Nucleus accumbens (tissue), 56 donors: ENCODE data around the gene KRTAP10-1.
A peak's percentile ranks its signal among the peaks of the same experiment; 100 is the strongest.
"Not testable (repeated sequence)": the region's sequence is repeated elsewhere in the genome, so short reads cannot be mapped to it uniquely, and the experiment has no call there.

Experiments
- DNase-seq, 56 donors: peaks; one replicate each; lab custom pipeline; 2025; lab: John Stamatoyannopoulos, UW

KRTAP10-1 gene

DNA sequence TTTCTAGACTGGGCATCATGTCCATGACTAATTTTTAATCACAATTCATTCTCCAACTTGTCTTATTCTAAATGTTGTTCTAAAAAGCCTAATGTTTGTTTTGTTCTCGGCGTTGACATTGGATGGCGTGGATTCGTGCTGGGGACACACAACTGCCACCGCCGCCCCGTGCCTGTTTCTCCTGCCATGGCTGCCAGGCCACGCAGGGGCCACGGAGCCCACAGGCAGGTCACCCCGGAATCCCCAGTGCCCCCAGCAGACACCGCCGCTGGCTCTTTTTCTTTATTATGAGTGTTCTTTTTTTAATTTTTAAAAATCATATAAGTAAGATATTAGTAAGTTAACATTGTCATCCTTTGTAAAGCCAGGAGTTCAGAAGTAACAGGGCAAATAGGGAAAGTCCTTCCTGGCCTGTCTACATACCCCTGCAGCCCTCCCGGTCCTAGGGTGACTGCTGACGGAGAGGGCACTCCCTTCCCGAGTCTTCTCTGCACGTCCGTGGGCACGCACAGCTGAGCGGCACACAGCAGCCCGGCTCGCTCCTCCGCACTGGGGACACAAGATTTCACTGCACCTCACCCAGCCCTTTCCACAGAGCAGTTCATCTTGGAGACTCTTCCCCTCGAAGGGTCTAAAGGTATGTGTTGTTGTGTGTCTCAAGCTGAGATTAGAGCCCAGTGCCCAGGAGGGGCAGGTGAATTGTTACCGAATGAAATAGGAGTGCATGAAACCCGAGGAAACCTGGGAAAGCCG lies 32.1 kb downstream of the KRTAP10-1 start:
- DNase-seq = no peak

DNA sequence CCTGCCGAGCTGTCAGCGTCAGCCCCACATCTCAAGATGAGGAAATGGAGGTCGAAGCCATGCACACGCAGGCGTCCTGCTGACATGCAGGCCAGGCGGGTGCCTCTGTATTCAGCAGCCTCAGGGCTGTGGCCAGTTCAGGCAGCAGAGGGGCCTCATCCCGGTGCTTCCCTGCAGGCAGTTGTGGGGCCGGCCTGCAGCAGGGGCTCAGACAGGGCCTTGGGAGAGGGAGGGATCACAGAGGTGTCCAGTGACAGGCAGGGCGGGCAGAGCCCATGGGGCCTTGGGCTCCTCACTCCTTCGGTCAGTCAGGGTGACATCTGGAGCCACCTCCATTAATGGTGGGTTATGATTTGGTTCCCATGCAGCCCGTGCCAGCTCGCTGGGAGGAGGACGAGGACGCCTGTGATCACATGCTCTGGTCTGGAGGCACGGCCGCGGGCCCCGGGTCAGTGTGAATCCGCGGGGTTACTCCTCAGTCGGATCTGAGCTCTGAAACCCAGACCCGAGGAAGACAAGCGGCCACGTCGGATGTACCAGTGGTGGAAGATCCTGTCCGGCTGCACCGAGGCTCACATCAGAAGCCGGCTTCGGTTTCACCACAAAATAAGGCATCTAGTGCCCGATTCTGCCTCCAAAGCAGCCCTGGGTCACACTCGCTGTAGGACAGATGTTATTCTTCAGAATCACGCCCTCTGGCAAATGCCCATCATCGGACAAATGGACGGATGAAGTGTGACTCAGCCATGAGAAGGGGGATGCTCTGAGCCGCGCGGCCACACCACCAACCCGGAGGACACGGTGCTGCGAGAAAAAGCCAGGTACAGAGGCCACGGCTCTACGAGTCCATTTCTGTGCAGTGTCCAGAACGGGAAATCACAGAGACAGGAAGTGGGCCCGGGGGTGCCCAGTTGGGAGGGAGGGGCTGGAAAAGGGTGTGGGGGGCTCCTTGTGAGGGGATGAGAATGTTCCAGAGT lies 33.4 kb downstream of the KRTAP10-1 start:
- no peak for DNase-seq

DNA sequence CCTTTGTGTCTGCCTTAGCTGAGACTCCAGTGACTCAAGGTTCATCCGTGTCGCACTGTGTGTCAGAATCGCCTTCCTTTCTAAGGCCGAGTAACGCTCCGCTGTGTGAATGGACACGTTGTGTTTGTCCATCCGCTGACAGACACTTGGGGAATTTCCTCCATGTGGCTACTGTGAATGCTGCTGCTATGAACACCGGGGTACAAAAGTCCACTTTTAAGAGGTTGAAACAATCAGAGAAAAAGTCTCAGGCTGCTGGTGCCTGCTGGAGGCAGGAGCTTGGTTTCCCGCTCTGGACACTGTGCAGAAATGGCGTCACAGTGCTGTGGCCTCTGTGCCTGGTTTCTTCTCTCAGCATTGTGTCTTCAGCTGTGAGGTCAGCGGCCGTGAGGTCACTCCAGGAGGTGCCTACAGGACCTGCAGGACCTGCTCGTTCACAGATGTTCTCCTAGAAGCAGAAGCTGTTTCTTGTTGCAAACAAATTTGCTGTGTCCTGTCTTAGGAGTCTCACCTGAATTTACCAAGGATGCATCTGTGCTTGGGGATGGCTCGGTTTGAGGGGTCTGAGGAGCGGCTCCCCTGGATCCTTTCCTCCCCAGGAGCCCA lies 34.2 kb downstream of the KRTAP10-1 start:
- no peak for DNase-seq

DNA sequence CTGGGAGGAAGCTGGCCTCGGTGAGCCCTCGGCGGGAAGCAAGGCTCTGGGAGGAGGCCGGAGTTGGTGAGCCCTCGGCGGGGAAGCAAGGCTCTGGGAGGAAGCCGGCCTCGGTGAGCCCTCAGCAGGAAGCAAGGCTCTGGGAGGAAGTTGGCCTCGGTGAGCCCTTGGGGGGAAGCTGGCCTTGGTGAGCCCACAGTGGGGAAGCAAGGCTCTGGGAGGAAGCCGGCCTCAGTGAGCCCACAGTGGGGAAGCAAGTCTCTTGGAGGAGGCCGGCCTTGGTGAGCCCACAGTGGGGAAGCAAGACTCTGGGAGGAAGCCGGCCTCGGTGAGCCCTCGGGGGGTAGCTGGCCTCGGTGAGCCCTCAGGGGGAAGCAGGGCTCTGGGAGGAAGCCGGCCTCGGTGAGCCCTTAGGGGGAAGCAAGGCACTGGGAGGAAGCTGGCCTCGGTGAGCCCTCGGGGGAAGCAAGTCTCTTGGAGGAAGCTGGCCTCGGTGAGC lies 36.0 kb downstream of the KRTAP10-1 start:
- DNase-seq = peak in 1 of 56 donors; percentile 3

DNA sequence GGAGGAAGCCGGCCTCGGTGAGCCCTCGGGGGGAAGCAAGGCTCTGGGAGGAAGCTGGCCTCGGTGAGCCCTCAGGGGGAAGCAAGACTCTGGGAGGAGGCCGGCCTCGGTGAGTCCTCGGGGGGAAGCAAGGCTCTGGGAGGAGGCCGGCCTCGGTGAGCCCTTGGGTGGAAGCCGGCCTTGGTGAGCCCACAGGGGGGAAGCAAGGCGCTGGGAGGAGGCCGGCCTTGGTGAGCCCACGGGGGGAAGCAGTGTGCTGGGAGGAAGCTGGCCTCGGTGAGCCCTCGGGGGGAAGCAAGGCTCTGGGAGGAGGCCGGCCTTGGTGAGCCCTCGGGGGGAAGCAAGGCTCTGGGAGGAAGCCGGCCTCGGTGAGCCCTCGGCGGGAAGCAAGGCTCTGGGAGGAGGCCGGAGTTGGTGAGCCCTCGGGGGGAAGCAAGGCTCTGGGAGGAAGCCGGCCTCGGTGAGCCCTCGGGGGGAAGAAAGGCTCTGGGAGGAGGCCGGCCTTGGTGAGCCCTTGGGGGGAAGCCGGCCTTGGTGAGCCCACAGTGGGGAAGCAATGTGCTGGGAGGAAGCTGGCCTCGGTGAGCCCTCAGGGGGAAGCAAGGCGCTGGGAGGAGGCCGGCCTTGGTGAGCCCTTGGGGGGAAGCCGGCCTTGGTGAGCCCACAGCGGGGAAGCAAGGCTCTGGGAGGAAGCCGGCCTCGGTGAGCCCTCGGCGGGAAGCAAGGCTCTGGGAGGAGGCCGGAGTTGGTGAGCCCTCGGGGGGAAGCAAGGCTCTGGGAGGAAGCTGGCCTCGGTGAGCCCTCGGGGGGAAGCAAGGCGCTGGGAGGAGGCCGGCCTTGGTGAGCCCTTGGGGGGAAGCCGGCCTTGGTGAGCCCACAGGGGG lies 36.7 kb downstream of the KRTAP10-1 start:
- DNase-seq = not testable (repeated sequence)

DNA sequence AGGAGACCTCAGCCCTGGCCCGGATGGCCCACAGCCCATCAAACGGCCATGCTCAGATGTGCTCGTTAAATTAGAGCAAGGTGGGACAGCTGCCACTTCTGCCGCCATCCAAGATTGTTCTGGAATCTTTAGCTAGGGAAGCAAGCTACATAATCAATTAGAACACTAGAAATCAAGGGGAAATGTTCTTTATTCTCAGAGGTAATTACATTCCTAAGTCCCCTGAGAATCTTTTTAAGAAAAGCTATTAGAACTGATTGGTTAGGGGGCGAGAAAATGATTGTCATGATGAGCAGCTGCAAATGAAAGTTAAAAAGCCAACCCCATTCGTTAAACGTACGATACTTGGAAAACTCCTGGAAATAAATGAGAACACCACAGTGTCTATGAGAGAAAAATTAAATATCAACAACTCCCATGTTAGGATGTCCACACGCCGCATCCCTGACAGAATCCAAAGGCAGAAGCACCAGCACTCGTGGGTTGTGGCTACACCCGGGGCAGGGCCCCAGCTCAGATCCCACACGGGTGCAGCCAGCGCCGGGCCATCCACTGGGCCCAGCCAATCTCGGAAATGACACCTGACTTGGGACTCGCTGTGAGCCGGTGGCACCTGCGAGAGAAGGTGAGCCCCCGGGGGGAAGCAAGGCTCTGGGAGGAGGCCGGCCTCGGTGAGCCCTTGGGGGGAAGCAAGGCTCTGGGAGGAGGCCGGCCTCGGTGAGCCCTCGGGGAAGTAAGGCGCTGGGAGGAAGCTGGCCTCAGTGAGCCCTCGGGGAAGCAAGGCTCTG lies 37.6 kb downstream of the KRTAP10-1 start:
- no peak for DNase-seq

GRCh38 chr21:44500111-44500510 lies 39.9 kb downstream of the KRTAP10-1 start:
- no peak for DNase-seq

DNA sequence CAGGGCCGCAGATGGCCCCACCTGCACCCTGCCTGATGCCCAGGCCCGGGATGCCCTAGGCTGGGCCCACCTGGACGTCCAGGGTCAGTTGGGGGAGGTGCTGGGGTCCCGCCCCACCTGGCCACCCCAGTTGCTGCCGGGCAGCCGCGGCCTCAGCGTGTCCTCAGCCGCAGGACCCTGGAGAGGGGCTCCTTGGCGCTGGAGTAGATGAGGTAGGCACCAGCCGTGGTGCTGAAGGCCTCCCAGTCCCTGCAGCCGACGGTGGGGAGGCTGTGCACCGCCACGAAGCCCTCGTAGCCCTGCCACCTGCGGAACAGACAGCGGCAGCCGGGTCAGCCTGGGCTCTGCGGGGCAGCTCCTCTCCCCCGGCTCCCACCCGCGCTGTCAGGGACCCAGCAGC lies 40.4 kb downstream of the KRTAP10-1 start:
- no peak for DNase-seq

- DNase-seq = no peak
Measured at GRCh38 chr21:44499211-44499560, 40.8 kb downstream of the KRTAP10-1 start.

GRCh38 chr21:44498280-44499210 lies 41.5 kb downstream of the KRTAP10-1 start:
- no peak for DNase-seq

DNA sequence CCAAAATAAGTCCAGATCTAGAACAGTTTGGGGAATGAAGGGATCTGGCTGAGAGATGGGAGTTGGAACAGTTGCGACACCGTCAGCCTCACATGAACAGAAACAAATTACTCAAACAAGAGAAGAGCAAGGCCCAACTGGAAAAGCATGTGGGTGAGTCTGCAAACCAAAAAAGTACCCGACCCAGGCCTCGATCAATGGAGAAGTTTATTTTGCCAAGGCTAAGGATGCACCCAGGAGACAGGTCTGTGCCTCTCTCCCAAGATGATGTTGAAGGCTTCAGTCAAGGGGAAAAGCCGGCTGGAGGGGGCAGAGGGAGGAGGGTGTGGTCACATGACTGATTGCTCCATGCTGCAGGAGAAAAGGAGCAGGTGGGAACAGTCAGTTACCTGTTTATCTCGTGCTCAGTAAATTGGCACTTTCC lies 42.3 kb downstream of the KRTAP10-1 start:
- no peak for DNase-seq

GRCh38 chr21:44496564-44497550 lies 43.1 kb downstream of the KRTAP10-1 start:
- DNase-seq = peak in 1 of 56 donors; percentile 16

DNA sequence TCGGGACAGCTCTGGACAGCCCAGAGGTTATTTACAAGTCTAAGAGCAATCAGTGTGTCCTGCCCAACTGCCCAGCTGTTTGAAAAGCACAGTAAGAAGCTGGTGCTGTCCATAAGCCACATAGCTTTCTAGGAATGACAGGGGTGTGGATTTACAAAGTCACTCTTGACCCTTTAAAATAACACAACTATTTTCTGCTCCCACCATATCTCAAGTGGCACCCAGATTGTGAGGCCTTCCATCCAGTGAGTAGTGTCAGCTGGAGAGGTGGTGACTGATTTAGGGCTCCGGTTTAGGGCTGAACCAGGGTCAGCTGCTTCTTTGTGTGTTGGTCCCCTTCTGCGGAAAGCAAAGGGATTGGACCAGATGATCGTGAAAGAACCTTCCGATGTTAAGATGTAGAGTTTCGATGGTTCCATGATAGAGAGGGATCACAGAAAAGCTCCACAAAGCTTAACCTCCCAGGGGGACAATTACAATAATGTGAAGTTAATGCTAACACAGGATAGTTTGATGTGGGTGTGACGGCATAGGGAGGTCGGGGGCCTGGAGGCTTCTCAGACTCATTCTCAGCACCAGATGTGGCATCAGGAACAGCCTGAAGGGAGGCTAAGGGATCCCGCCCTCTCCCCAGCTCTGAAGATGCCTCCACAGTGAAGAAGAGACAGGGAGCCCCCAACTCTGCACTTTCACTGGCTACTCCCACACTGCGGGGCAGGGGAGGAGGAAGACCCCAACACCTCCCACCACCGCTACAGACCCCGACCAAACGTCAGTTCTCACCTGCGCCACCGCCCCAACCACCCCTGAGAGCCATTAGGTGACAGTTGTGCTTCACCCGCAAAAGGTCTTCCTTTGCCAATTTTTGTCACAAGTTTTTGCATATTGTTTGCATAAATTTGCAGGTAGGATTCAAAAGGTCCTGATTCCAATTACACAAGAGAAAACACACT lies 44.1 kb downstream of the KRTAP10-1 start:
- no peak for DNase-seq

DNA sequence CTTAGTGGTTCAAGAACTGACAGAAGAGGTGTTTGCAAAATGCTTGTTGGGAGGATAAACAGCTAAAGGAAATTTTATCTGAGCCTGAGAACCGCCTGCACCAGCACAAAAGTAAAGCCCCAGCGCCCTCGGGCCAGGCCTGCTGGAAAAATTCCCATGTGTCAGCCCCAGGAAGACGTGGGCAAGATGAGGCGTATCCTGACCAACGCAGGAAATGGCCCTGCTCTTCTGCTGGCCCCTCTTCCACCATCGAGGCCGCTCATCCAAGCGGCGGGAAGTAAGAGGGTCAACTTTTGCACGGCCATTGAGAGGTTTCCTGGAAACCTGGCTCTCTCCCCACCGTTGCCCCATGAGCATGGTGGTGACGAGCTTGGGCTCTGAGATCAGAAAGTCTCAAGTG lies 45.0 kb downstream of the KRTAP10-1 start:
- DNase-seq = no peak

GRCh38 chr21:44494418-44494817 lies 45.6 kb downstream of the KRTAP10-1 start:
- DNase-seq = no peak
